MM.1S (cell line): Measurements from ENCODE around the gene OGFR.

Source experiments
- EZH2 ChIP-seq: fragments of 300-600 bp; sonication (generic); optimal IDR thresholded peaks from 2 replicates; pipeline ENCODE3; 2017; ENCODE audit warnings: low read depth, mild to moderate bottlenecking, antibody characterized with exemption, low read length, mixed read lengths
- EZH2phosphoT487 ChIP-seq: fragments of 300-600 bp; sonication (generic); IDR thresholded peaks from 2 replicates; pipeline ENCODE4 v1.6.1; 2018; ENCODE audit warnings: antibody characterized with exemption, low read length
- TF ChIP-seq, protein P1 (sequence below): fragments of 300-600 bp; sonication (generic); IDR thresholded peaks from 2 replicates; pipeline ENCODE4 v1.5.1; 2016; ENCODE audit warnings: antibody characterized with exemption, low read length, mixed read lengths

DNA sequence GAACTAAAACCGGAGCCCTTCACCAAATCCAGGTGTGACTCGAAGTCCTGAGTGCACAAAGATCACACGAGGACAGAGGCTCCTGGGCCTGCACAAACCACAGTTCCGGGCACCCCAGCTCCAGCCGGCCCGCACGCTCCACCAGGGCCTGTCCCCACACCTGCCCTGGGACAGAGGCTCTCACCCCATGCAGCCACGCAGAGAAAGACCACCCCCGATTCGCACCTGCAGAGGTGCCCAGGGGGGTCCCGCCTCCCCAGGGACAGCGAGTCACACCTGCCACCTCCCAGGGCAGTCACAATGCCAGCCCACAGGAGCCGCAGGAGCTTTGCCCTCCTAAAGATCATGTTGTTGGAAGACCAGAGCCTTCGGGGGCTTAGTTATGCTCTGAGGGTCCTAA, 33.7 kb upstream of the OGFR start:
- TF ChIP-seq EZH2: no peak
- TF ChIP-seq, protein P1, sequence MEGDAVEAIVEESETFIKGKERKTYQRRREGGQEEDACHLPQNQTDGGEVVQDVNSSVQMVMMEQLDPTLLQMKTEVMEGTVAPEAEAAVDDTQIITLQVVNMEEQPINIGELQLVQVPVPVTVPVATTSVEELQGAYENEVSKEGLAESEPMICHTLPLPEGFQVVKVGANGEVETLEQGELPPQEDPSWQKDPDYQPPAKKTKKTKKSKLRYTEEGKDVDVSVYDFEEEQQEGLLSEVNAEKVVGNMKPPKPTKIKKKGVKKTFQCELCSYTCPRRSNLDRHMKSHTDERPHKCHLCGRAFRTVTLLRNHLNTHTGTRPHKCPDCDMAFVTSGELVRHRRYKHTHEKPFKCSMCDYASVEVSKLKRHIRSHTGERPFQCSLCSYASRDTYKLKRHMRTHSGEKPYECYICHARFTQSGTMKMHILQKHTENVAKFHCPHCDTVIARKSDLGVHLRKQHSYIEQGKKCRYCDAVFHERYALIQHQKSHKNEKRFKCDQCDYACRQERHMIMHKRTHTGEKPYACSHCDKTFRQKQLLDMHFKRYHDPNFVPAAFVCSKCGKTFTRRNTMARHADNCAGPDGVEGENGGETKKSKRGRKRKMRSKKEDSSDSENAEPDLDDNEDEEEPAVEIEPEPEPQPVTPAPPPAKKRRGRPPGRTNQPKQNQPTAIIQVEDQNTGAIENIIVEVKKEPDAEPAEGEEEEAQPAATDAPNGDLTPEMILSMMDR: no peak
- TF ChIP-seq EZH2phosphoT487: no peak
